AML-193 (cell line): ENCODE results near the gene TRIM23.
A peak's percentile ranks its signal among the peaks of the same experiment; 100 is the strongest.
"Not testable (repeated sequence)": the region's sequence is repeated elsewhere in the genome, so short reads cannot be mapped to it uniquely, and the experiment has no call there.

Source experiments
- DNase-seq, 2 experiments: peaks; one replicate each; lab custom pipeline; 2025; lab: John Stamatoyannopoulos, UW

The TRIM23 gene

DNA sequence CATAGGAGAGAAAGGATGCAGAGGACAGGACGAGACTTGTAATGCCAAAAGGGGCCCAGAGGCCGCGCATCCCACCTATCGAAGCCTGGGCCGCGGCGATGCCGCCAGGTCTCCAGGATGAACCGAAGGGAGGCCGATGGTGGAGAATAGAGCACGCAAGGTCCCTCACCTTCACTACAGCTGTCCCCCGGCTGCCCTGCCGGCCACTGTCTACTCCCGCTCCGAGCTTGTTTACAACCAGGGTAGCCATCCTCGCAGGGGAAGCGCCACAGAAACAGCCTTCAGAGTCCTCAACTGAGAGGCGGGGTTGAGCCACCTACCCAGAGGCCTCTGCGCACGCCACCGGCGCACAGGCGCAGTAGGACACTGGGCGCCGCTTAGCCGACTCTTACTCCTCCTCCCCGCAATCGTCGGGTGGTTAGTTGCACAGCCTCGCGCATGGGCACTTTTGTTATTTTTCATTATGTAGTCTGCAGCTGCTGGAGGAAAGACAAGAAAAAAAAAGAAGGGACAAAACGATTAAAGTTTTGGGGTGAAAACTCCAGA lies at the start of gene TRIM23:
Gene TRIM23, minus strand, starts transcription at position 309 of the 546 bp plus-strand sequence. Its CDS starts 59 bp downstream, at position 250.
- peak; percentile 88 for DNase-seq

DNA sequence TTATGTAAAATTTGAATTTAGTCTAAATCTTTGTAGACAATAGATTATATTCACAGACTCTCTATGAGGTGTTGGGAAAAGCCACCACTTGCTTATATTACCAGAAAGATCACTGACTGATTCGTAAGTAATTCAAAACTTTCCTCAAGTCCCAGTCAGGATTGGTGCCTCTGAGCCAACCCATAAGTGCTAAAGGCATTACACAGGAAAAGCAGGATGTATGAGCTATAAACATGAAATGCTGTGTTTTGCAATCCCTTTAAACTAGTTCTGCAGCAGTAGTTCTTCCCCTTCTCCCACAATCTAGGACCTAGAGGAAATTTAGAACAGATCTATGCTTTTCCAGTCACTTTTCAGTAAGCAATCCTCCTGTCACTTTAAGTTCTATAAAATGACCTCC lies 48.7 kb upstream of the TRIM23 start:
- peak in 1 of 2 experiments; percentile 35 for DNase-seq

DNA sequence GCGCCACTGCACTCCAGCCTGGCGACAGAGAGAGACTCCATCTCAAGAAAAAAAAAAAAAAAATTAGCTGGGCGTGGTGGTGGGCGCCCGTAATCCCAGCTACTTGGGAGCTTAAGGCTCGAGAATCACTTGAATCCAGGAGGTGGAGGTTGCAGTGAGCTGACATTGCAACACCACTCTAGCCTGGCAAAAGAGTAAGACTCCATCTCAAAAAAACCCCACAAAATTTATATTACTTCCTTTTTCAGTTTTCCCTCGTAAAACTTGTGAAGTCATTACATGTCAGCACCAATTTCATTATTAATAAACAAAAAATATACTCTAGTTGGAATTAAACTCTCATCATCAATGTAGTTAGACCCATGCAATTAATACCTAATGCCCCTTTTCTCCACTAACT lies 44.6 kb upstream of the TRIM23 start:
- peak; percentile 48 to 54 for DNase-seq

DNA sequence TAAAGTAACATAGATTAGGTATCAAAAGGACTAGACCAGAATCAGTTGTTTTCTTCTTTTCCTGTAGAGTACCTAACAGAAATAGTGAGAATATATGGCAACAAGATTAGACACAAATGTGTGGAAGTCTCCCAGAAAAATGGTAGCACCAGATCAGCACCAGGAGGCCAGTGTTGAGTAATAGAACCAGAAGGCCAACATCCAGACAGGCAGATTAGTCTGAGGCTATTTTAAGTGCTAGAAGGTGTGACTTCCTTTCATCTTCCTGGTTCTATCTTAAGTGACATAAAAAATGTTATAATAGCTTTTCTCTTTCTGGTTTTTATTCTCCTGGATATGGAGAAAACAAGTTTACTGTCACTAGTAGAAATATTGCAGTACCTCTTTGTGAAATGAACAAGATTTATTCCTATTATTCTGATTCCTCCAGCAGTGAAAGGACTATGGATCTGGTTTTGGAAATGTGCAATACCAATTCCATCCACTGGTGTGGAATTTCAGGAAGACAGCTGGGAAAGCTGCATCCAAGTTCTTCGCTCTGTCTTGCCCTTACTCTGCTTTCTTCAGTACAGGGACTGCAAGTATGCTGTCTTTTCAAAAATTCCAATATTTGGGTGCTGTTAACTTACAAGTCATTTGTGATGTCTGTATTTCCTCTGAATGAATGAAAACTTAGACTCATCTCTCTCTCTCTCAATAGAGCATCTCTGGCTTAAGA lies 39.8 kb upstream of the TRIM23 start:
- no peak for DNase-seq

DNA sequence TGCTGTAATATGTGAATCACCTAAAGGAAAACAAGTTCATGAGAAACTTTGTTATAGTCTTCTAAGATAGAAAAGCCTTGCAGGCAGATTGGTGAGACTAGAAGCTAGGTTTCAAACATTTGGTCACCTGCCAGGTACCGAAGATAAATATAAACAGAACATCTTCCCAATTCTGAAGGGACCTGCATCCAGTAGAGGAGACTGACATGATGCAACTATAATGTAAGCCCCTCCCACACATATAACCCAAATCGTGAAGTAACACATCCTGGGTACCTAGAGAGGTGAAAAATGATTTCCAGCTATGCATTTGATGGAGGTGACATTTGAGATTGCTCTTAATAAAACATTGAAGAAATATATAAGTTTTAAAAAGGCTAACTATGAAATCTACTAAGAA lies 30.6 kb upstream of the TRIM23 start:
- no peak for DNase-seq

DNA sequence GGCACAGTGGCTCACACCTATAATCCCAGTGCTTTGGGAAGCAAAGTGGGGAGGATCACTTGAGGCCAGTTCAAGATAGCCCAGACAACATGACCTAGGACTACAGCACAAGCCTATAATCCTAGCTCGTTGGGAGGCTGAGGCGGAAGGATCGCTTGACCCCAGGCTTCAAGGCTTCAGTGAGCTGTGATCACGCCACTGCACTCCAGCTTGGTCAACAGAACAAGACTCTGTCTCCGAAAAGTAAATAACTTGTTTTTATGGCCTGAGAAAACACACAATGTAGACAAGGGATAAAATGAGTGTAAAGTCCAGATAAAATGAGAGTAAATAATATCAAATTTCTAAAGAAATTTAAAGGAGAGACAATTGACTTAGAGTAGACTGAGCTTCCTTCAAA lies 27.0 kb upstream of the TRIM23 start:
- DNase-seq: no peak

DNA sequence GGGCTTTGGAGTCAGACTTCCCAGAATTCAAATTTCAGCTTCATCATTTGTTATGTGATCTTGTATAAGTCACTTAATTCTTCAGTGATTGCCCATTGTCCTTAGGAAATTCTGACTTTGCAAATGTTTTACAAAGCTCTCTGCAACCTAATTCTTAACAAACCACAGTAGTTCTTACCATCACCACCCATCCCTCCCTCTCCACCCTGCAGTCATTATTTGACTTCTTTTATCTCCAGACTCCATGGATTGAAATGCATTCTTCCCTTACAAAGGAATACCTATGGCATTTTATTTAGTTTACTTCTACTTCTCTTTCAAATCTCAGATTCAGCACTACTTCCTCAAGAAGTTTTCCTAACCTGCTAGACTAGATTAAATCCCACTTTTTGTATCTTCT lies 23.8 kb upstream of the TRIM23 start:
- DNase-seq: no peak

DNA sequence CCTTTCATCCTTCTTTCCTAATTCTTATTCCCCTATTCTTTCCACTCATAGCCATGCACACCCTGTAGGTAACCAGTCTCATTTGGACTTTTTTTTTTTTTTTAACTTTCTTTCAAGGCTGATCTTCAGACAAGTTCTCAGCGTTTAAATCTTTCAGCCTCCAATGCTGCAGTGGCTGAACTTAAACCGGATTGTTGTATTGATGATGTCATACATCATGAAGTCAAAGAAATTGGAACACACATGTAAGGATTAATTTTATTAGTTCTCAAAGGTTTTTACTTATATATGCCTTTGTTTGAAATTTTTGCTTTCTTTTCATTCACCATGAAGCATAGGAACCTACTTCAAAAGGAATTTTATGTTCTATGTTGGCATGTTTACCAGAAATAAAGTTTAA lies 22.8 kb upstream of the TRIM23 start:
- DNase-seq: no peak

DNA sequence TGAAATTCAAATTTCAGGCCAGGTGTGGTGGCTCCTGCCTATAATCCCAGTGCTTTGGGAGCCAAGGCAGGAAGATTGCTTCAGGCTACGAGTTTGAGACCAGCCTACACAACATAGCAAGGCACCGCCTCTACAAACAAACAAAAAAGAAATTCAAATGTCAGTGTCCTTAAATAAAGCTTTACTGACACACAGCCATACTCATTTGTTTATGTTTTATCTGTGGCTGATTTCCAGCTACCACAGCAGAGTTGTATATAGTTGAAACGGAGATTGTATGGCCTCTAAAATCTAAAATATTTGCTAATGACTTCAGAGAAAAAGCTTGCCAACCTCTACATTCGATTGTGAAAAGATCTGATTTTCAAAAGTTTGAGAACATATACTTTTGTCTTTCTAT lies 16.1 kb upstream of the TRIM23 start:
- DNase-seq: no peak

DNA sequence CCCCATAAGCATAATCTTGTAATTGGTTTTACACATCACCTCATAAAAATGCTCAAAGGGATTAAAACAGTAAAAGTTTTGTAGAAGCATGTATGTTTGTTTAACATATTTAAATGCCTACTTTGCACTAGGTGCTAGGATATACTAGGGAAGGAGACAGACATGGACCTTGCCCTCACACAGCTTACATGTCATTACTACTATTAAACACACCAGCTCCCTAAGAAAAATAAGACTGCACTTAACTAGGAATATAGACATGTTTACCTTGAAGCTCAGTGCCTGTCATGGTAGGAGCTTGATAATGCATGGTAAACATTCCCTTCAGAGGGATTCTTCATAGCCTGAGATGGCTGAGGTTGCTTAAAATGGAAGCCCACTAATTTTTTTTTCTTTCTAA lies 6.8 kb upstream of the TRIM23 start:
- DNase-seq: no peak

DNA sequence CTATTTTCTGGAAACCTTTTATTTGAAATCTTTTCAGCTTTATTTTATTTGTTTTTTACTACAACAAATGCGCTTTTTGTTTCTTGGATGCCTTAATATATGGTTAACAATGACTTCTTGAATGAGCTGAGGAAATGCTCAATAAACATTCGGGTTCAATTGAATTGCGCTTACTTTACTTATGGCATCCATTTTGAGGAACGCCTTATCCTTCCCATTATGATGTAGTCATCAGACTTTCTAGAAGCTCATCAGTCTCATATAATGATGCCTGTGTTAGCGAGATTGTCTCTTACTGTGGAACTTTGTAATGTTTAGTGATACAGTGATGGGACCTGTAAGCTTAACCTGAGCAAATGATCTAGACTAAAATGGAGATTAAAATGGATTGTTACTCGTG lies 1.6 kb upstream of the TRIM23 start:
- peak in 1 of 2 experiments; percentile 7 for DNase-seq

DNA sequence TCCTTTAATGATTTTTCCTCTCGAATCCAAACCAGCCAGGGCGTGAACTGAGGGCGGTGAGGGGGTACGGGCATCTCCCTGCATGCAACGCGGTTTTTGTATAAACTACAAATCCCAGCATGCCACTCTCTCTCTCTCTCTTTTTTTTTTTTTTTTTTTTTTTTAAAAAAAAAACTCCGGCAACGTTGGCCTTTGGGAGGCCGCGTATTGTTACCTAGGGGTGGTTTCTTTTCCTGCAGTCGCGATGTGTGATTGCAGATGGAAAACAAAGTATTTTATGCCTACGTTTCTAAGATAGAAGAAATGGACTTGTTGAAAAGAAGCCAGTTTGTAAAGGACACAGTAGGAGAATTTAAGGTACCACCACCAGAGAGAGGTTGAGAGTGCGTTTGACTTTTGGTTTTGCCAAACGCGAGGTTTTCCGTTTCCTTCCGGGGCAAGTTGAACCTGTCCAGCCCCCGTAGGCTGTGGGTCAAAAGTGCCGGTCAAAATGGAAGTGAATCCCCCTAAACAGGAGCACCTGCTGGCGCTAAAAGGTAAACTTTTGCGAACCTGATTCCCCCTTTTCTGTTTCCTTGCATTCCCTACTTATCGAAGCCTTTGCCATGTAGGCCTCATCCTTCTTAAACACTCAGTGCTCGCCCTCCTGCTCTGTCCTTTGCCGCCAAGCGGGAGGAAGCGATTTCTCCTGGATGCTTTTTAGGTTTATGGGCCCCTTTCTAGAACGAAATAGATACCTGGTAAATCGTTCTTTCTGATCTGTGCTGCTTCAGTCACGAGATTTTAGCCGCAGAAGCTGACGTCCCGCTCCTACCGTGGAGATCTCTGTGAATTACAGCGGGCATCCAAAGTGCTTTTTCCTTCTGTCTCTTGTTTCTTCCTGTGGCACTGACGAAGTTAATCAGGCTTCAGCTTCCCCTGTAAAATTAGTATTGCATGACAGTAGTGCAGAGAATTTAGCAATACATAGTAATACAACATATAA lies 730 bp upstream of the TRIM23 start, which contains the start of the genes SHLD3 and TRAPPC13:
Gene SHLD3, plus strand, starts transcription at position 457 of the 985 bp plus-strand sequence. CDS start 4,561 bp downstream, outside the sequence.
Gene TRAPPC13, plus strand, starts transcription at position 457 of the 985 bp plus-strand sequence. Its CDS starts 34 bp downstream, at position 491.
- peak; percentile 86 to 88 for DNase-seq

DNA sequence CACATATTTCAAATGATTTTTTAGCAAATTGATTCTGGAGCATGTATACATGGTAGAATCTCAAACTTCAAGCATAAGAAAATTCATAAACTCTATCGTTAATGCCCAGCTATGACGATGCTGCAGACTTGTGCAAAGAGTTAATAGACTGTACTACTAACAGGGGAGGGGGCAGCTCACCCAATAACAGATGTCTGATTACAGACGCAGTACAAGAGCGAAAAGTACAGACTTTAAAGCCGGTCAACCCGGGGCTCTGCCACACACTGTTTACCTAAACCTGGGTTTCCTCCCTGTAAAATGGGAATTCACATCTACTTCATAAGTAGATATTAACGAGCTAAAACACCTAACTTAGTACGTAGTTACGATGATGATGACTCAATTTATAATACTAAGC lies 651 bp downstream of the TRIM23 start:
- DNase-seq: no peak

DNA sequence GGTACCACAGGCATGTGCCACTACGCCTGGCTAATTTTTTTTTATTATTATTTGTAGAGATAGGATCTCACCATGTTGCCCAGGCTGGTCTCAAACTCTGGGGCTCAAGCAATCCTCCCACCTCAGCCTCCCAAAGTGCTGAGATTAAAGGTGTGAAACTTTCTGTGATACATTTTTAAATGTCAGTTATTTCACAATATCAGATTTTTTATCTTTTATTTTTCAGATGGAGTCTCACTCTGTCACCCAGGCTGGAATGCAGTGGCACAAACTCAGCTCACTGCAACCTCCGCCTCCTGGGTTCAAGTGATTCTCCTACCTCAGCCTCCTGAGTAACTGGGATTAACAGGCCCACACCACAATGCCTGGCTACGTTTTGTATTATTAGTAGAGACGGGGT lies 2.2 kb downstream of the TRIM23 start:
- DNase-seq: not testable (repeated sequence)

DNA sequence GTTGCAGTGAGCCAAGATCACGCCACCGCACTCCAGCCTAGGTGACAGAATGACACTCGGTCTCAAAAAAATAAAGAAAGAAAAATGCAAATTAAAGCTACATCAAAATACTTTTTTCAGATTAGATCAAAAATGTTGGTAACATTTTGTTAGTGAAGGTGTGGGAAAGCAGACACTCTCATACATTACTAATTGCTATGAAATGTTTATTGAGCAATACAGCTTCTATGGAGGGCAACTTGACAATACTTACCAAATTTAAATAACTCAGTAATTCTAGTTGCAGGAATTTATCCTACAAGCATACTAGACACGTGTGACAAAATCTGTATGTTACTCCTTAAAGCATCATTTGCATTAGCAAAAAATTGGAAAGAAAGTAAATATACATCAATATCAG lies 4.1 kb downstream of the TRIM23 start:
- DNase-seq: no peak

DNA sequence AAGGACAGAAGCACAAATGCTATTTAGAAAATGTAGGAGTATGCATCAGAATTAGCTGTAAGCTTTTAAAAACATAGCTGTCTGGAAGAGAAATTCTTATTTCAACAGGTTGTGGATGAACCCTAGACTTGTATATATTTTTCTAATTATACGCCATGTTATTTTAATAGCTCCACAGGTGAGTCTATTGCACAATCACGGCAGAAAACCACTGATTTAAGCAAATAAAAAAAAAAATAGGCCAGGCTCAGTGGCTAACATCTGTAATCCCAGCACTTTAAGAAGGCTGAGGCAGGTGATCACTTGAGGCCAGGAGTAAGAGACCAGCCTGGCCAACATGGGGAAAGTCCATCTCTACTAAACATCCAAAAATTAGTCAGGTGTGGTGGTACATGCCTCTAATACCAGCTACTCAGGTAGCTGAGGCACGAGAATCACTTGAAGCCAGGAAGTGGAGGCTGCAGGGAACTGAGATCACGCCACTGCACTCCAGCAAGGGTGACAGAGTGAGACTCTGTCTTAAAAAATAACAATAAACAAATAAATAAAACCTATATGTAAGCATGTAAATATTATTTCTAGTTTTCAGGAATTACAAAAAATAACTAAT lies 11.7 kb downstream of the TRIM23 start:
- DNase-seq: no peak

DNA sequence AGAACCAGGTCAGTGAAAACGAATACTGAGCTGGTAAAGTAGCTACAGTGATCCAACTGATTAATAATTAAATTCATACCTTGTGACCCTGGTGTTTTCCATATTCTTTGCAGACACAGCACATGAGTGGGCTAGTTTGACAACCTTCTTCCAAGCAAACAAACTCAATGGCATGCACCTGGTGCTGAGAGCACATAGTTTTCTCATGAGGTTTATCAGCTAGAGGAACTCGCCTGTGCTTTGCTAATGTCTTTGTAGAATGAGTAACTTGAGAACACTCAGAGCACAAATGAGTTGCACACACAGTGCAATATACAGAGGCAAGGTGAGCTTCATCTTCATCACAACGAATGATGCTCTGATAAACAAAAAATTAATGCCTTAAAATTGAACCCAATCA lies 12.6 kb downstream of the TRIM23 start:
- no peak for DNase-seq

DNA sequence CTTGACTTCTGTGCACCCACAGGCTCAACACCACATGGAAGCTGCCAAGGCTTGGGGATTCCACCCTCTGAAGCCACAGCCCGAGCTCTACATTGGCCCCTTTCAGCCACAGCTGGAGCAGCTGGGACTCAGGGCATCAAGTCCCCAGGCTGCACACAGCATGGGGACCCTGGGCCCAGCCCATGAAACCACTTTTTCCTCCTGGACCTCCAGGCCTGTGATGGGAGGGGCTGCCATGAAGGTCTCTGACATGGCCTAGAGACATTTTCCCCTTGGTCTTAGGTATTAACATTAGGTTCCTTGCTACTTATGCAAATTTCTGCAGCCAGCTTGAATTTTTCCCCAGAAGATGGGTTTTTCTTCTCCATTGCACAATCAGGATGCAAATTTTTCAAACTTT lies 22.4 kb downstream of the TRIM23 start:
- DNase-seq: not testable (repeated sequence)

DNA sequence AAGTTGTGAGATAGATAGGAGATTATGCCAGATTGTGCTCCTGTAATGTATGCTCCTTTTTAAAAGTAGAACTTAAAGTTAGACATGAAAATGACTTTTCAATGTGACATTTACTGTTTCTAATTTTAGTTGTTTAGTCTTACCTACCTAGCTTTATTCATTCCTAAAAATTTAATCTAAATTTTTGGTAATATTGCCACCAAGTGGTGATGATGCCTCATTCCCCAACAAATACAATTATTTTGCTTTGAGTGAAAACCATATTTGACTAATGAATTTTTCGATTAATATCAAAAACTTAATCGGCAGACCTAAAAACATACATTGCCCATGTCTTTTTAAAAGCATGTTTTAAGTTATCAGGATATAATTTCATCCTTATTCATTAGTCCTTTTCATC lies 35.4 kb downstream of the TRIM23 start:
- DNase-seq: no peak

DNA sequence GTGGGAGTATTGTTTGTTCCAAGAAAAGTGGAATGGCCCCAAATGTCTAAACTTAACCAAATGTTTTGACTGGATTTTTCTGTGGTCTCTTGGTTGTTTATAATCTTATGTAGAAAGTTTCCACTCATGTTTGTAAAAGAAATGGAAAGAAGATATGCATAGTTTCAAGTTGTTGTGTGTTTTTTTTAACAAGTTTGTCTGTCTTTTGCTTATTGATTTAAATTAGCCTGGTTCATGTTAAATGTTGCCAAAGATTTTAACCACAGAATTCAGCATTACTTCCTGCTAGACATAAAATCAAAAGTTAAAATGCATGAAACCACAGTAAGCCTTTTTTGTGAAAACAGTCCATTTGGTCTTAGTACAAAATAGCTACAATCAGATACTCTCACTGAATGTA lies 47.0 kb downstream of the TRIM23 start:
- no peak for DNase-seq

DNA sequence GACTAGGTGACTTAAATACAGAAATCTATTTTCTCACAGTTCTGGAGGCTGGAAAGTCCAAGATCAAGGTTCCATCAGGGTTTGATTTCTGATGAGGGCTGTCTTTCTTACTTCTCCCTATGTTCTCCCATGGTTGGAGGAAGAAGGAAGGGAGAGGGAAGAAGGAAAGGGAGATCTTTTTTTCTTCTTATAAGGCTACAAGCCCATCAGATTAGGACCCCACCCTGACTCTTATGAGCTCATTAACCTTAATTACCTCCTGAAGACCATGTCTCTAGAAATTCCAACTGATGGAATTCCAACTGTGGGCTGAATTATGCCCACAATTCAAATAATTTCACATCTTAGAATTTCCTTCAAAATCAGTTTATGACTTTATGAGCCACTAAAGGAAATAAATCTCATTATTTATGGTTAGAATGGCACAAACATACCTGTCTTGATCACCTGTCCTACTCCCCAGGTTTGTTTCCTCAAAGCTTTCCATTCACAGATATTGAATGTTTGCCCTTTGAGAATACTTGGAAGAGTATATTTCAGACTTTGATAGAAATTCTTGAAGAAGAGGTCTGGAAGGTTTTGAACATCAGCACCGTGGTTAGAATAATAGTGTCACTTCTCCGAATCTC lies 53.4 kb downstream of the TRIM23 start:
- no peak for DNase-seq

DNA sequence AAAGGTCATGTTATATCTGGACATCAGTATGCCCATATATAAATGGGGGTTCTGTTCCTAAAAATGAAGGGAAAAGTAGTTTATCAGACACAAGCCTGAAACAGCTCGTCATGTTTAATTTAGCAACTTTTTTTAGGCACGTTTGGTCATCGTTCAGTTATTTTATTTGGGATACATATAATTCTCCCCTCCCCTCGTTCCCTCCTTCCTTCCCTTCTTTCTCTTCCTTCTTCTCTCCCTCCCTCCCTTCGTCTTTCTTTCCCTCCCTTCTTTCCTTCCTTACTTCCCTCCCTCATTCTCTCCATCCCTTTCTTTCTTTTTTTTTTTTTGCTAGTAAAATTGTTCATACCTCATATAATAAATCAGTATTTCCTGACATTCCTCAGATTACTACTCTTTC lies 57.6 kb downstream of the TRIM23 start:
- DNase-seq: no peak
